Skin of body (tissue), 2 donors: ENCODE measurements around the gene TRAF3IP1. TPM values are rescaled to one million over a fixed set of nuclear protein-coding genes. Genes with fewer than 3 reads are reported as not detected.
A peak's percentile ranks its signal among the peaks of the same experiment; 100 is the strongest.

Source experiments
- DNase-seq: peaks from one replicate; lab custom pipeline; 2025; lab: John Stamatoyannopoulos, UW
- total RNA-seq: library from RNA; depleted of rRNA; stranded (reverse); fragments of >200 nt; gene quantifications from one replicate; pipeline ENCODE4 v1.2.3, GENCODE V29; 2014

The TRAF3IP1 gene
- total RNA-seq, 1 donor from 2014 or later: 9.4 TPM

- DNase-seq: peak; percentile 57
Observed at GRCh38 chr2:238287737-238288649, 32.3 kb upstream of the TRAF3IP1 start, which contains the start of gene PER2. Gene PER2 (minus strand): TSS chr2:238288610. CDS start chr2:238277936, 10,674 bp downstream.

GRCh38 chr2:238288650-238289573, 31.4 kb upstream of the TRAF3IP1 start:
- peak; percentile 97 for DNase-seq

GRCh38 chr2:238289574-238289973, 30.7 kb upstream of the TRAF3IP1 start:
- no peak for DNase-seq

GRCh38 chr2:238290091-238290509, 30.2 kb upstream of the TRAF3IP1 start:
- DNase-seq: no peak

GRCh38 chr2:238290715-238291549, 29.4 kb upstream of the TRAF3IP1 start:
- no peak for DNase-seq

DNA sequence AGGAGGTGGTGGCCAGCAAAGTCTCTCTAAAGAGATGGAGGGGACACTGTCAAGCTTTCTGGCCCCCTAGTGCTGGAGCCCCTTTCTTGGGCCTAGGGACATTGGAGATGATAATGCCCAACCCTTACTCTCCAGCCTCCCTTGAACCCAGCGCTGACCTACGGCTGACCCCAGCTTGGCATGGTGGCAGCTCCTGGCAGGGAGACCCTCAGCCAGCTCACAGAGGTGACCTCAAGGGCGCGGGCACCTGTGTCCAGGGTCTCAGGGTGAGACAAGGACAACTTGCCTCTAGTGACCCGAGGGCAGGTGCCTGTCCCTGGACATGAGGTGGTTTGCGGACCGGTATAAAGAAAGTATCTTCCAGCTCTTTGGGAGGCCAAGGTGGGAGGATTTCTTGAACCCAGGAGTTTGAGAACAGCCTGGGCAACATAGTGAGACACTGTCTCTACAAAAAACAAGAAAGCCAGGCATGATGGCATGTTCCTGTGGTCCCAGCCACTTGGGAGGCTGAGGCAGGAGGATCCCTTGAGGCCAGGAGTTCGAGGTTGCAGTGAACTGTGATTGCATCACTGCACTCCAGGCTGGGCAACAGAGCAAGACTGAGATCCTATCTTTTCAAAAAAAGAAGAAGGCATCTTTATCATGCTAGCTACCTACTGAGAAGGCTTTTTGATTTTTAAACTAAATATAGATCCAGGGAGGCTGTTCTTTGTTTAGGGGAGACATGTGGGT, 28.6 kb upstream of the TRAF3IP1 start:
- no peak for DNase-seq

DNA sequence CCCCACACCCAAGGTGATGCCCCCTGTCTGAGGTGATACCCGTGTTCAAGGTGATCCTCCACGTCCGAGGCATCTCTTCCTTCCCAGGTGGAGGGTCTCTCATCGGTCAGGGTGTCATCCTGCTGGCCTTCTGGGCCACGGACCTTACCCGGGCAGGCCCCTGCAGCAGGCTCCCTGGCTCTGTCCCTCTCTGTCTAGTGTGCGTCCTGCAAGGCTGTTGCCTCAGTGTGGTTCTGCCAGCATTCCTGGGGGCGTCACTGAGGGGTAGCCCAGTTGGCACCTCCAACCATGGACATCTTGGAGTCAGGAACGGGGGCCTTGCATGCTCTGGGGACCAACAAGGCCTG, 26.3 kb upstream of the TRAF3IP1 start:
- no peak for DNase-seq

- no peak for DNase-seq
Observed at GRCh38 chr2:238294393-238295143, 25.8 kb upstream of the TRAF3IP1 start.

- DNase-seq: no peak
Observed at GRCh38 chr2:238295144-238296112, 24.9 kb upstream of the TRAF3IP1 start.

DNA sequence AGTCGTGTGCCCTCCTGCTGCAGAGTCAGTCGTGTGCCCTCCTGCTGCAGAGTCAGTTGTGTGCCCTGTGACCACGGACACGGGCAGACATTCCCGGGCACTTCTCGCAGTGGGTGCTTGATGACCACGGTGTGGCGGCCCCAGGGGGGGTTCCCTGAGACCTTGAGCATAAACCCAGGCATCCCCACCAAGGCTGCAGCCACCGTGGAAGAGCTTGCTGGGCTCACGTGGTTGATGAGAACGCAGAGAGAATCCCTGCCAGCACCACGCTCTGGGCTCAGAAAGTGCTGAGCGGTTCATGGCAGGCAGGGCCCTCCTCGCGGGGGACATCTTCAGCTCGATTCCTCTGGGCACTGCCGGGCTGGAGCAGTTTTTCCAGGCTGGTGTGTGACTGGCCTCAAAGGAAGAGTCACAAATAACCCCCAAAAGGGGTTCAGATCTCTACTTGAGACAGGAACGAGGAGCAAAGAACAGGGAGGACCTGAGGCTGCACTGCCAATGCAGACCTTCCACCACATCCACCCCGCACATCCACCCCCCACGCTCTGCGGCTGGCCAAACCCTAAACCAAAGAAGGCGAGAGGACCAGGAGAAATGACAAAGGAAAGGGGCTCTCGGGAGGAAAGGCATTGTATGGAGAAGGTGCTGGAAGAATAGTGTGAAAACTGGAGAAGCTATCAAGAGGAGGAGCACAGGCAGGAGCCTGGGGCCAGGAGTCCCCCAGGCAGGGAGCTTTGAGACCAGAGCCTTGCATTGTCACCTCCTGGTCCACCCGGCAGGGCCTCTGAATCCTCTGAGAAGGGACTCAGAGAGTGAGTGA, 23.5 kb upstream of the TRAF3IP1 start:
- DNase-seq: no peak

DNA sequence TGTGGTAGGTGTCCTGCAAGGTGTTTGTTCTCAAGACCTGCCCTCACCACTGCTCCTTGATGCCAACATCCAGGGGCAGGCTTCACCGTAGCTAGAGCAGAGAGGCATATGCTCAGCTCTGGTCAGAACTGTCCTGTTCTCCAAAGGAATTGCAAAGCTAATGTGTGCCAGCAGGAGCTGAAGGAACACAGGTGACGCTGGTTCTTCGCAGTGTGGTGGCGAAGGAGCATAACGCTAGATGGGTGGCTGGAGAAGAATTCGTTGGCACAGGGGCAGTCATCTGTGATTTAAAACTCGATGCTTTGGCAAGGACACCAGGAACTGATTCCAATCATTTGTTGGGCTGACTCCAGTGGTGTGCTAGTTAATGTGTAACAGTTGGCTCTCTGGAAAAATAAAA, 20.5 kb upstream of the TRAF3IP1 start:
- DNase-seq: peak; percentile 44

- no peak for DNase-seq
Observed at GRCh38 chr2:238302087-238302486, 18.2 kb upstream of the TRAF3IP1 start.

DNA sequence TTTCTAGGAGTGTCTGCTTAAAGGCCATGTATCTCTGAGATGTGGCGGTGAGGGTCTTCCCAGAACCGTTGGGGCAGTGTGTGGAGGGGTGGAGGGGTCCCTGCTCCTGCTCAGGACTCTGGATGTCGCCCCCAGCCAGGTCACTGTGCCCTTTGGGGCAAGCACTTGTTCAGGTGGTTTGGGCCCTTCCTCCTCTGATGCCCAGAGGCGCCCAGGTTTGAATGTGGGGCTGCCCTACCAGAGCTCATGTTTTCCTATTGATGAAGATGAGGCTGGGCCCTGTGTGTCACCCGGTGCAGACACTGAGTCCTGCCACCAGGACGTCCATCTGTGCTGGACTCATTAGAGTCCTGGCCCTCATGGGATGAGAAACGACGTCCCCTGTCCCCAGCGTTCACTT, 17.6 kb upstream of the TRAF3IP1 start:
- DNase-seq: no peak

DNA sequence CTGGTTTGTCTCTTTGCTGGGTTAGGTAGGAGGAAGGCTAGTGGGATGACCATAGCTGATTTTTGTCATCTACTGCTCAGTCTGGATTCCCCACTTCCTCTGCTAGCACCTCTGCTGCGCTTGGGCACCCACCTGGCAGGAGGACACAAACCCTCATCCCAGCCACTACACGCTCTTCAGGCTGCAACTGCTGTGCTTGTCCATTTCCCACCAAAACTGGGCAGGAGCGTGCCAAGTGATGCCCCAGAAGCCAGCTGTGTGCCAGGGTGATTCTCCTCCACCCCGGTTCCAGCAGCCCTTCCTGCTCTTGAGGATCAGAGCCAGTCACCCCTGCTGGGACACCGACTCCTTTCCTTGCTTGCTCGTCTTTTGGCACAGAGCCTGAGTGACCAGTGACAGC, 16.2 kb upstream of the TRAF3IP1 start:
- no peak for DNase-seq

DNA sequence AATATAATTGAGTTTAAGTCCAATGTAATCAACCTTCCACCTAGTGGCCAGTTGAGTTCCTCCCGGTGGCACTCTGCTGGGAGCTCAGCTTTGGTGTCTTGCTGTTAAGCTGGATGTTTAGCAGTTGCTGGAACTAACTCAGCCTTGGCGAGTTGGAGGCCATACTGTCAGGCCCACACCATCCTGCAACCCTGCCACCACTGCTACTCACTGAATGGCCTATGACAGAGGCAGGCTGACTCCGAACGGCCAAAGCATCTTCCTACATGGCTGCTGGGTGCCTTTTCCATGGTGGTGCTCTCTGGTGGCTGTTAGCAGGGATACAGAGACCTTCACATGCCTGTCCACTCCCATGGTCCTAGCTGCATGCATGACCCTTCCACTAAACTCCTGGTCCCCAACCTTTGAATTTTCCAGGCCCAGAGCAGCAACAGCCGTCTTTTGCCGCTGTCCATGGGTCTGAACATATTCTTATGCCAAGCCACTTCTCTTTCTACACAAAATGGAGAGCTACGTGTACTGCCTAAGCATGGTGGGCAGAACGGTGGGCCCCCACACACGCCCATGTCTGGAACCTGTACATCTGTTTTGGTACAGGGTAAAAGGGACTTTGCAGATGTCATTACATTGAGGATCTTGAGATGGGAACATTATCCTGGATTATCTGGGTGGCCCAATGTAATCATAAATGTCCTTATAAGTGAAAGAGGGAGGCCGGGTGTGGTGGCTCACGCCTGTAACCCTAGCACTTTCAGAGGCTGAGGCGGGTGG, 15.0 kb upstream of the TRAF3IP1 start:
- no peak for DNase-seq

- DNase-seq: no peak
Observed at GRCh38 chr2:238305965-238306671, 14.2 kb upstream of the TRAF3IP1 start.
